CD4-positive, alpha-beta T cell (primary cell): ENCODE data around the gene PKIG. TPM values are rescaled to one million over a fixed set of nuclear protein-coding genes. Genes with fewer than 3 reads are reported as not detected.

Experiments
- ATAC-seq: fragments of 200-7000 bp; cut with Tn5 transposase; one replicate; pipeline ENCODE4 v1.10.0; 2022; ENCODE audit warnings: mild to moderate bottlenecking; ENCODE audit not compliant: poor library complexity
- CTCF ChIA-PET: fragments of 350-600 bp; sonication (Branson Sonifier 250); formaldehyde crosslinking; loops from one replicate; lab custom pipeline; 2021; ENCODE audit warnings: antibody characterized with exemption, inconsistent platforms; lab: Charles Lee
- POLR2A ChIA-PET: fragments of 350-600 bp; sonication (Branson Sonifier 250); formaldehyde crosslinking; loops from one replicate; lab custom pipeline; 2021; ENCODE audit warnings: antibody characterized with exemption, inconsistent platforms; lab: Charles Lee
- DNase-seq, 14 experiments: peaks; one replicate each; pipeline ENCODE4 v3.0.0-alpha.2; 2013 to 2020; ENCODE audit warnings: mixed read lengths in 2 of 14
- H3K27ac ChIP-seq, 2 donors: one replicate each; pipeline versions ENCODE4 v1.5.1 to v1.7.0; 2013; ENCODE audit warnings: low read length in 2 of 2, low read depth in 1 of 2, mild to moderate bottlenecking in 1 of 2
- H3K27me3 ChIP-seq, 2 experiments: 1 replicate in 1 of 2; 2 replicates in 1 of 2; pipeline versions ENCODE4 v1.6.1 to v1.7.0; 2013; ENCODE audit warnings: low read length in 2 of 2, control low read depth in 1 of 2, mild to moderate bottlenecking in 1 of 2, moderate library complexity in 1 of 2; ENCODE audit not compliant: insufficient read depth in 2 of 2, control insufficient read depth in 1 of 2
- H3K36me3 ChIP-seq: one replicate; pipeline ENCODE4 v1.6.1; 2013; ENCODE audit warnings: low read length, control low read depth; ENCODE audit not compliant: insufficient read depth
- H3K4me1 ChIP-seq: one replicate; pipeline ENCODE4 v1.6.1; 2013; ENCODE audit warnings: low read length, control low read depth; ENCODE audit not compliant: insufficient read depth
- H3K4me3 ChIP-seq: one replicate; pipeline ENCODE4 v1.5.1; 2013; ENCODE audit warnings: mild to moderate bottlenecking, low read length, moderate library complexity
- H3K9me3 ChIP-seq, 2 experiments: 1 replicate in 1 of 2; 2 replicates in 1 of 2; pipeline versions ENCODE4 v1.6.1 to v1.7.0; 2013; ENCODE audit warnings: low read length in 2 of 2, mild to moderate bottlenecking in 2 of 2, control low read depth in 1 of 2, moderate library complexity in 1 of 2; ENCODE audit not compliant: control insufficient read depth in 1 of 2, insufficient read depth in 1 of 2
- H3K27ac Mint-ChIP-seq: one replicate; pipeline ENCODE4 v1.8.0; 2020; ENCODE audit warnings: mixed read lengths
- H3K27me3 Mint-ChIP-seq: one replicate; pipeline ENCODE4 v1.8.0; 2021; ENCODE audit warnings: mixed read lengths
- H3K36me3 Mint-ChIP-seq: one replicate; pipeline ENCODE4 v1.8.0; 2021; ENCODE audit warnings: low read depth, mixed read lengths
- H3K4me1 Mint-ChIP-seq: one replicate; pipeline ENCODE4 v1.8.0; 2021; ENCODE audit warnings: low read depth, mixed read lengths
- H3K4me3 Mint-ChIP-seq: one replicate; pipeline ENCODE4 v1.8.0; 2020; ENCODE audit warnings: mild to moderate bottlenecking, mixed read lengths
- H3K9me3 Mint-ChIP-seq: one replicate; pipeline ENCODE4 v1.8.0; 2020; ENCODE audit warnings: mixed read lengths
- CTCF ChIP-seq: fragments of 200-600 bp; IDR thresholded peaks from one replicate; pipeline ENCODE4 v1.8.0; 2022; ENCODE audit warnings: antibody characterized with exemption, mild to moderate bottlenecking
- intact Hi-C, 2 experiments: fragments of 100-400 bp; cut with DNase I in 1 of 2; cut with micrococcal nuclease in 1 of 2; formaldehyde crosslinking; loops; one replicate each; pipeline versions ENCODE4 v1.15.1 to v1.9.0; 2023 to 2025; cut with DNase I, micrococcal nuclease
- total RNA-seq, 174 experiments: library from RNA in 2 of 174; stranded (reverse) in 2 of 174; gene quantifications; one replicate each; pipeline ENCODE4 v1.2.3 and lab custom pipeline; 2021 to 2026

Gene PKIG
- total RNA-seq, 2 experiments from 2014 or later = 1.7 to 2.4 TPM

GRCh38 chr20:44615169-44615791 is 32.9 kb downstream of the PKIG start:
- Mint-ChIP-seq H3K9me3 (no peaks in the 10 kb centered on the region), H3K4me1 (peaks cover 83% of the 10 kb centered on the region), H3K36me3 (peaks cover 47% of the 10 kb centered on the region), H3K27me3 (no peaks in the 10 kb centered on the region), H3K27ac (peak overlapping the region; percentile 98), H3K4me3 (peak overlapping the region; percentile 69)
- ChIA-PET POLR2A (interaction anchor here (2.4 kb wide), 1 partner anchor 35 kb away, joined by 9 read pairs; the partner anchor contains the start of gene ADA), CTCF (no interaction called here)
- Histone ChIP-seq H3K9me3 (no peaks in the 10 kb centered on the region), H3K27me3 (no peaks in the 10 kb centered on the region), H3K36me3 (peaks cover 26% of the 10 kb centered on the region), H3K27ac (peak overlapping the region; percentile 11 to 29), H3K4me3 (no peak overlapping the region), H3K4me1 (peaks cover 66% of the 10 kb centered on the region)
- intact Hi-C loops = loop anchor here (5.0 to 10.0 kb wide), 2 partner anchors 117 to 300 kb away; partner anchors contain the start of gene FITM2 (in 1 of the 2)
- TF ChIP-seq CTCF = no peak
- DNase-seq = peak in 3 of 14 experiments; percentile 8 to 33 (median 27)
- ATAC-seq = no peak

- intact Hi-C loops = loop anchor here (2.0 to 10.0 kb wide), 3 partner anchors 35 to 301 kb away; partner anchors contain the start of genes ADA (in 1 of the 2) and FITM2 (in 1 of the 2)
- CTCF ChIA-PET = no interaction called here
- no peaks in the 10 kb centered on the region for H3K9me3 Mint-ChIP-seq
- POLR2A ChIA-PET = interaction anchor here (2.4 kb wide), 1 partner anchor 34 kb away, joined by 9 read pairs; the partner anchor contains the start of gene ADA
- Histone ChIP-seq H3K9me3 (no peaks in the 10 kb centered on the region), H3K4me3 (no peak overlapping the region), H3K27ac (peak overlapping the region in 1 of 2 donors; percentile 11), H3K36me3 (peaks cover 34% of the 10 kb centered on the region), H3K4me1 (peaks cover 61% of the 10 kb centered on the region), H3K27me3 (no peaks in the 10 kb centered on the region)
- no peak for ATAC-seq
- H3K36me3 Mint-ChIP-seq = peaks cover 49% of the 10 kb centered on the region
- H3K4me1 Mint-ChIP-seq = peaks cover 78% of the 10 kb centered on the region
- DNase-seq = no peak
- peak overlapping the region; percentile 98 for H3K27ac Mint-ChIP-seq
- no peak for TF ChIP-seq CTCF
- peak overlapping the region; percentile 65 for H3K4me3 Mint-ChIP-seq
- H3K27me3 Mint-ChIP-seq = no peaks in the 10 kb centered on the region
These were observed 33.7 kb downstream of the PKIG start for GRCh38 chr20:44615876-44616603.

- ATAC-seq = no peak
- no peaks in the 10 kb centered on the region for H3K27me3 Mint-ChIP-seq
- no peak for TF ChIP-seq CTCF
- H3K4me3 Mint-ChIP-seq = no peak overlapping the region
- peaks cover 54% of the 10 kb centered on the region for H3K36me3 Mint-ChIP-seq
- no peaks in the 10 kb centered on the region for H3K27me3 ChIP-seq
- H3K27ac ChIP-seq = no peak overlapping the region
- no peaks in the 10 kb centered on the region for H3K9me3 Mint-ChIP-seq
- H3K27ac Mint-ChIP-seq = peak overlapping the region; percentile 98
- intact Hi-C loops = loop anchor here (2.0 to 10.0 kb wide), 3 partner anchors 34 to 302 kb away; partner anchors contain the start of genes ADA (in 1 of the 2) and FITM2 (in 1 of the 2)
- no peak for DNase-seq
- no peaks in the 10 kb centered on the region for H3K9me3 ChIP-seq
- peaks cover 78% of the 10 kb centered on the region for H3K4me1 Mint-ChIP-seq
- H3K4me3 ChIP-seq = no peak overlapping the region
- CTCF ChIA-PET = interaction anchor here (3.0 kb wide), 1 partner anchor 68 kb away, joined by 14 read pairs; no protein-coding TSS in a partner anchor
- POLR2A ChIA-PET = no interaction called here
- peaks cover 55% of the 10 kb centered on the region for H3K4me1 ChIP-seq
- peaks cover 40% of the 10 kb centered on the region for H3K36me3 ChIP-seq
These were observed 34.2 kb downstream of the PKIG start for GRCh38 chr20:44616604-44616964.
